HUES48 (cell line): ENCODE data around the gene LGALS16.
"Not testable (repeated sequence)": the region's sequence is repeated elsewhere in the genome, so short reads cannot be mapped to it uniquely, and the experiment has no call there.

Source experiments
- H3K27ac ChIP-seq: one replicate; pipeline ENCODE4 v1.7.0; 2013; ENCODE audit warnings: low read depth, low read length, inconsistent platforms
- H3K27me3 ChIP-seq: 2 replicates; pipeline ENCODE4 v1.6.1; 2013; ENCODE audit warnings: mild to moderate bottlenecking, low read length; ENCODE audit not compliant: control insufficient read depth, insufficient read depth
- H3K36me3 ChIP-seq: 2 replicates; pipeline ENCODE4 v1.6.1; 2013; ENCODE audit warnings: low read length; ENCODE audit not compliant: control insufficient read depth, insufficient read depth
- H3K4me1 ChIP-seq: 2 replicates; pipeline ENCODE4 v1.6.1; 2013; ENCODE audit warnings: mild to moderate bottlenecking, low read length; ENCODE audit not compliant: control insufficient read depth, insufficient read depth
- H3K4me3 ChIP-seq: 2 replicates; pipeline ENCODE4 v1.5.1; 2013; ENCODE audit warnings: mild to moderate bottlenecking, low read depth, low read length
- H3K9ac ChIP-seq: 2 replicates; pipeline ENCODE4 v1.6.1; 2013; ENCODE audit warnings: mild to moderate bottlenecking, low read depth, low read length, moderate library complexity
- H3K9me3 ChIP-seq: 2 replicates; pipeline ENCODE4 v1.6.1; 2013; ENCODE audit warnings: low read length; ENCODE audit not compliant: control insufficient read depth, insufficient read depth

LGALS16 gene

DNA sequence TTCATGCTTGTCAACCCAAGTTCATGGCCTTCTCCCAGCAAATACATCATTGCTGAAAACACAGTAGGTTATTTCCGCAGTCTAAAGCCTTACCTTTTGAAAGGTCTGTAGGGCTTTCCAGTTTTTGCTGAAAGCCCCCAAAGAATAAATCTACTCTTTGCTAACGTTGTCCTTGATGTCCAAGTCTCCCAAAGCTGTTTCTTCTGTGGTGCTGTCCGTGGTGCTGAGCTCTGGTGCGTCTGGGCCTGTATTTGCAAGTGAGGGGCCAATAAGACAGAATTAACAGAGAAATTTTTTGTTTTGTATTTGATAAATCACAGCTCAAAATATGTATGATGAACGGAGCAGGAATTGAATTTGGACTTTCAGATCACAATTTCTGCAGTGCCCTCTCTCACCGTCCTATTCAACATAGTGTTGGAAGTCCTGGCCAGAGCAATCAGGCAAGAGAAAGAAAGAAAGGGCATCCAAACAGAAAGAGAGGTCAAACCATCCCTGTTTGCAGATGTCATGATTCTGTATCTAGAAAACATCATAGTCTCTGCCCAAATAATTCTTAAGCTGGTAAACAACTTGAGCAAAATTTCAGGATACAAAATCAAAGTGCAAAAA, 9.8 kb upstream of the LGALS16 start:
- H3K36me3 ChIP-seq = no peaks in the 10 kb centered on the region
- no peak overlapping the region for H3K4me3 ChIP-seq
- H3K4me1 ChIP-seq = no peaks in the 10 kb centered on the region
- no peak overlapping the region for H3K9ac ChIP-seq
- H3K27ac ChIP-seq = no peak overlapping the region
- H3K27me3 ChIP-seq = no peaks in the 10 kb centered on the region
- no peaks in the 10 kb centered on the region for H3K9me3 ChIP-seq

DNA sequence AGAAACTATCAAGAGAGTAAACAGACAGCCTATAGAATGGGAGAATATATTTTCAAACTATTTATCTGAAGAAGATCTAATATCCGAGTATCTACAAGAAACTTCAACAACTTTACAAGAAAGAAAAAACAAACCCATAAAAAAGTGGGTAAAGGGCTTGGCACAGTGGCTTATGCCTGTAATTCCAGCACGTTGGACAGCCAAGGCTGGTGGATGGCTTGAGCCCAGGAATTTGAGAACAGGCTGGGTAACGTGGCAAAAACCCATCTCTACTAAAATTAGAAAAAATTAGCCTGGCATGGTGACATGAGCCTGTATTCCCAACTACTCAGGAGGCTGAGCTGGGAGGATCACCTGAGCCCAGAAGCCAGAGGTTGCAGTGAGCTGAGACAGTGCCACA, 7.8 kb upstream of the LGALS16 start:
- Histone ChIP-seq H3K4me1 (no peaks in the 10 kb centered on the region), H3K27ac (no peak overlapping the region), H3K36me3 (no peaks in the 10 kb centered on the region), H3K9ac (no peak overlapping the region), H3K9me3 (no peaks in the 10 kb centered on the region), H3K4me3 (no peak overlapping the region), H3K27me3 (no peaks in the 10 kb centered on the region)

DNA sequence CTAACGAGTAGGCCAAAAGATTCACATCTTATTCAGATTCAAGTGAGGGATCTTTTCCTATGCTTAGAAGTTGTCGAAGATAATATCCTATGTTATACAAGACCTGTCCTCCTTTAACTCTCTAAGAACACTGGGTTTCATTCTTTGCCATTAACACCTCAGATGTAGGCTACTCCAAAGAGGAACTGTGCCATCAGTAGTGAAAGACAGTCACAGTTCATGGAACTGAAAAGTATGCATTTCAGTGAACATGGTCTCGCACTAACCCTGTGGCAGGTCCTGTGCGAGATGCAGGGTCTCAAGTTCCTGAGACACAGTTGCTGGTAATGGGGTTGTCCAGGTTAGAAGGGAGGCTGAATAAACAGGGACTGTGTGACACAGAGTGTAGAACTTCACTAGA, 4.1 kb downstream of the LGALS16 start:
- H3K9ac ChIP-seq = no peak overlapping the region
- H3K27me3 ChIP-seq = no peaks in the 10 kb centered on the region; the same call in 1 of the 2 replicates
- no peak overlapping the region for H3K4me3 ChIP-seq

DNA sequence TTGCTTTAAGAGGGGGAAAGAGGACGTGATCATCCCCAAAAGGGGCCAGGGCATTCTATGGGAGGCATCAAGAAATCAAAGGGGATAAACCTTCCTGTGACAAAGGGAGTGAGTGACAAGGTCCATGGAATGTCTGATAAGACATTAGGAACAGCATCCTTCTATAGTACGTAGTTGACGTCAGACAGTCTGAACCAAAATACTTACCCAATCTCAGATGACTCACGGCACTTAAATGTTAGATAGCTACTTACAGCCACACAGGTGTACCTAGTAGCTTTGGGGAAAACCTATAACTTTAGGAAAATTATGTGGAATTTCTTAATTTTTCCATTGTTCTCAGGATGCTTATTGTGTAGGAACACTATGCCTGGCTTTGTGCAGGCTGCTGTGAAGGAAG, 4.9 kb downstream of the LGALS16 start:
- H3K36me3 ChIP-seq = no peaks in the 10 kb centered on the region
- H3K27ac ChIP-seq = no peak overlapping the region
- H3K4me3 ChIP-seq = no peak overlapping the region
- 0 out of 2 replicates have a peak, but pooled peaks cover 3% of the 10 kb centered on the region for H3K9me3 ChIP-seq
- no peaks in the 10 kb centered on the region; the same call in 1 of the 2 replicates for H3K27me3 ChIP-seq
- no peak overlapping the region for H3K9ac ChIP-seq
- H3K4me1 ChIP-seq = no peaks in the 10 kb centered on the region

More for the DNA sequence above, 4.1 kb downstream of the LGALS16 start:
- Histone ChIP-seq H3K9me3 (no peaks in the 10 kb centered on the region), H3K4me1 (no peaks in the 10 kb centered on the region), H3K27ac (no peak overlapping the region), H3K36me3 (no peaks in the 10 kb centered on the region)

DNA sequence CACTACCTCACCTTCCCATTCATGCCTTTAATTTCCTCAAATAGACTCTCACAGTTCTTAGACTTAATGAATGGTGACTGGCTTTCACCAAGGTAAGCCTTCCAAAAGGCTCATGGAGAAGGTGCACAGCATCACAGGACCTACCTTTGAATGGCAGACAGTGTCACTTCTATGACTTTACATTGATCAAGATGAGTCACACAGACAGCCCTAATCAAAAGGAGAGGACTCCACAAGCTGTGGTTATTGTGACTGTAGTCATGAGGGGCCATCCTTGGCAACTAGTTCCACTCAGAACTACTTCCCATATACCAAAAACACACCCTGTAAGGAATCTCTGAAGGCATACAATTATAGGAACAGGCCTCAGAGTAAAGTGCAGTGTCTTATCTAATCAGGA, 5.9 kb downstream of the LGALS16 start:
- Histone ChIP-seq H3K27me3 (no peaks in the 10 kb centered on the region), H3K4me1 (no peaks in the 10 kb centered on the region), H3K4me3 (no peak overlapping the region), H3K9ac (no peak overlapping the region), H3K9me3 (0 out of 2 replicates have a peak, but pooled peaks cover 3% of the 10 kb centered on the region), H3K27ac (no peak overlapping the region), H3K36me3 (no peaks in the 10 kb centered on the region)

DNA sequence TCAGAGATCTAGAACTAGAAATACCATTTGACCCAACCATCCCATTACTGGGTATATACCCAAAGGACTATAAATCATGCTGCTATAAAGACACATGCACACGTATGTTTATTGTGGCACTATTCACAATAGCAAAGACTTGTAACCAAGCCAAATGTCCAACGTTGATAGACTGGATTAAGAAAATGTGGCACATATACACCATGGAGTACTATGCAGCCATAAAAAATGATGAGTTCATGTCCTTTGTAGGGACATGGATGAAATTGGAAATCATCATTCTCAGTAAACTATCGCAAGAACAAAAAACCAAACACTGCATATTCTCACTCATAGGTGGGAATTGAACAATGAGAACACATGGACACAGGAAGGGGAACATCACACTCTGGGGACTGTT, 14.1 kb downstream of the LGALS16 start:
- not testable (repeated sequence) for H3K27me3 ChIP-seq, H3K9ac ChIP-seq, H3K27ac ChIP-seq, H3K4me3 ChIP-seq, H3K9me3 ChIP-seq, H3K36me3 ChIP-seq
- peaks cover 14% of the 10 kb centered on the region for H3K4me1 ChIP-seq

DNA sequence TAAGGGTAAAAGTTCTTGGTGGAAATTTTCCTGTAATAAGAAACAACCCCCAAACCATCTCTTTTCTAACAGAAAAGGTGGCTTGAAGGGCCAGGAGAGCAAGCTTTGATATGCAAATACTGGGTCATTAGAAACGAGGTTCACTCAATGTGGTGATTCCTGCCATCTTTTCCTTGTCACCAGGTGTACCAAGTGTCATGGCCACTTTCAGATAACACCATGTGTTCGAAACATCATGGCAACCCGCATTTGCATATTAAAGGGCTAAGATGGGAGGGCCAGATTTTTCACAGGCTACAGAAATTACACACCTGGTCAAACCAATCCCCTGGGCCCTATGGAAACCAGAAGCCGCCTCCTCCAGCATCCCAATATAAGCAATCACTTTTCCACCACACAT, 15.3 kb downstream of the LGALS16 start:
- no peaks in the 10 kb centered on the region for H3K9me3 ChIP-seq
- no peak overlapping the region for H3K4me3 ChIP-seq
- H3K36me3 ChIP-seq = no peaks in the 10 kb centered on the region
- no peaks in the 10 kb centered on the region for H3K27me3 ChIP-seq
- peaks cover 14% of the 10 kb centered on the region for H3K4me1 ChIP-seq
- H3K27ac ChIP-seq = no peak overlapping the region
- H3K9ac ChIP-seq = no peak overlapping the region

DNA sequence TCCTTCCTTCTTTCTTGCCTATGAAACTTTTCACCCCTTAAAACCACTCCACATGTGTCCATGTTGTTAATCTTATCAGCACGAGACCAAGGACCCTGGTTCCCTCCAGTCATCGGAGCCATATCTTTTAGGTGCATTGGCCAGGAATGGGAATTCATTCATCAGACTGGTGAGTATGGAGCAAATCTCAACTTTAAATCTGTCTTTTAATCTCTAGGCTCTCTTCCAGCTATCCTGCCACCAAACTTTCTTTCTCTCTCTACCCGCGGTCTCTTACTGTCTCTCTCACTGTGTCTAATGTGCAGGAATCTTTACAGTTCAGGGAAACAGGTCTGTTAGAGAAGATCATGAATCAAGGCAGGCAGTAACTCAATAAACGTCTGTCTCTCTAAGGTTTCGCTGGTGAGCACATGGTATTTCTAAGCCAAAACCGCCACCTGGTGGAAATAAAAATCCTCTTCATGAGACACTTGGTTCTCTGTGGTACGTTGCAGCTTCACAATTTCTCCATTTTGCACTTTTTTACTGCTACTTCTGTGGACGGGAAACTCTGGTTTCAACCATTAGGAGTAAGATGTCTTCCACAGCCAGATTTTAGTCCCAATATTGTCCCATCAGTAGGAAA, 16.1 kb downstream of the LGALS16 start:
- H3K27ac ChIP-seq = no peak overlapping the region
- no peaks in the 10 kb centered on the region for H3K9me3 ChIP-seq
- H3K9ac ChIP-seq = no peak overlapping the region
- no peaks in the 10 kb centered on the region for H3K27me3 ChIP-seq
- no peak overlapping the region for H3K4me3 ChIP-seq
- peaks cover 14% of the 10 kb centered on the region for H3K4me1 ChIP-seq
- H3K36me3 ChIP-seq = no peaks in the 10 kb centered on the region

DNA sequence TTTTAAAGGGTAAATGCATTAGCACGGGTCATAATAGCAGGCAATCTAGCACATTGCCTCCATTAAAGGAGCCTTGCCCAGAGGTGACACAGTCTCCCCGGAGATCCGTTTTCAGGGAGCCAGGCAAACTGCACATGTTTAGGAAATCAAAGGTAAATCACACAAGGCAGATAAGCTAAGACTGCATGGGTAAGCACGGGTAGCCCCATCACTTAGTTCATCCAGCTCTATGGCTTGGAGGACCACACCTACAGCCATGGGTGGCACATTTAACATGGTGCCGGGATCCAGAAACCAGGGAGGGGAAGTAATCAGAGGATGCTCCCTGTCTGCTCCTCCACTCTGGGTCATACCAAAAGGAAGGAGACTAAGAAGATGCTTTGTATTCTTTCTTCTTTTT, 16.8 kb downstream of the LGALS16 start:
- H3K27me3 ChIP-seq = no peaks in the 10 kb centered on the region
- no peak overlapping the region for H3K9ac ChIP-seq

DNA sequence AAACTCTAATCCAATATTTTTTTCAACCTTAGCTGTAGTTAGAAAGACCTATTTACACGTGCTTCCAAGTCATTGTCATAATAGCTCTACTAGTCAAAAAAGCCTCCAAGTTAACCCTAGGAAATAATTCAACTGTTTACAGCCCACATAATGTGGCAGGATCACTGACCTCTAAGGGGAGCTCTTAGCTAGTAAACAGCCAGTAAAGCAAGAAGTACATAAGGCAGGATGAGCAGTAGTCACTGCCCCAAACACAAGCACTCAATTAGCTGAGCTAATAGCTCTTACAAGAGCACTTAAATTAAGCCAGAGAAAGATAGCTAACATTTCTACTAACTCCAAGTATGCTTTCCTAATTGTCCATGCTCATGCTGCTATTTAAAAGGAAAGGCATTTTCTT, 18.1 kb downstream of the LGALS16 start:
- H3K27ac ChIP-seq, H3K27me3 ChIP-seq, H3K36me3 ChIP-seq, H3K9ac ChIP-seq, H3K4me3 ChIP-seq, H3K9me3 ChIP-seq: not testable (repeated sequence)
- peaks cover 14% of the 10 kb centered on the region for H3K4me1 ChIP-seq

More for the DNA sequence above, 16.8 kb downstream of the LGALS16 start:
- H3K36me3 ChIP-seq = no peaks in the 10 kb centered on the region
- H3K4me1 ChIP-seq = peaks cover 14% of the 10 kb centered on the region
- H3K27ac ChIP-seq = no peak overlapping the region
- H3K9me3 ChIP-seq = no peaks in the 10 kb centered on the region
- H3K4me3 ChIP-seq = no peak overlapping the region

DNA sequence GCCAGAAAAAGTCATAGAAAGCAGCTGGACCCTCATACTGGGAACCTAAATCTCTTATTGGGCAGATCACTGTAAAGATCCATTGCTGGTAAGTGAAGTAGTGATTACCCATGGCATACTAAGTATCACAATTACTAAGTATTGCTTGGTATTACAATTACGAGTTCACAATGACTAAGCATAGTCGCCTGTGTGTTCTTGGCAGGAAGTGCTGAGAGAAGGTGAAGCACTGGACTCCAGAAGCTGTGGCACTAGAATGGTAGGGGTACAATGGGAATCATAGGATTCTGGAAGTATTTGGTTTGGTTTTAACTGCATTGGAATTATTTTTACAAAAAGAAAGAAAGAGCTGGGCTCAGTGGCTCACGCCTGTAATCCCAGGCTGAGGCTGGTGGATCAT, 20.3 kb downstream of the LGALS16 start:
- no peak overlapping the region for H3K4me3 ChIP-seq
- H3K27me3 ChIP-seq = no peaks in the 10 kb centered on the region
- no peaks in the 10 kb centered on the region for H3K9me3 ChIP-seq
- no peak overlapping the region for H3K27ac ChIP-seq
- no peaks in the 10 kb centered on the region for H3K36me3 ChIP-seq
- H3K4me1 ChIP-seq = peaks cover 7% of the 10 kb centered on the region
- no peak overlapping the region for H3K9ac ChIP-seq
